ENCODE results near the gene ZNF587B. TPM values are rescaled to one million over a fixed set of nuclear protein-coding genes. Genes with fewer than 3 reads are reported as not detected.
"Not testable (repeated sequence)": the region's sequence is repeated elsewhere in the genome, so short reads cannot be mapped to it uniquely, and the experiment has no call there.

The ZNF587B gene
- total RNA-seq, 4 donors from 2014 or later: 12.7 to 39.0 (median 19.0) TPM

DNA sequence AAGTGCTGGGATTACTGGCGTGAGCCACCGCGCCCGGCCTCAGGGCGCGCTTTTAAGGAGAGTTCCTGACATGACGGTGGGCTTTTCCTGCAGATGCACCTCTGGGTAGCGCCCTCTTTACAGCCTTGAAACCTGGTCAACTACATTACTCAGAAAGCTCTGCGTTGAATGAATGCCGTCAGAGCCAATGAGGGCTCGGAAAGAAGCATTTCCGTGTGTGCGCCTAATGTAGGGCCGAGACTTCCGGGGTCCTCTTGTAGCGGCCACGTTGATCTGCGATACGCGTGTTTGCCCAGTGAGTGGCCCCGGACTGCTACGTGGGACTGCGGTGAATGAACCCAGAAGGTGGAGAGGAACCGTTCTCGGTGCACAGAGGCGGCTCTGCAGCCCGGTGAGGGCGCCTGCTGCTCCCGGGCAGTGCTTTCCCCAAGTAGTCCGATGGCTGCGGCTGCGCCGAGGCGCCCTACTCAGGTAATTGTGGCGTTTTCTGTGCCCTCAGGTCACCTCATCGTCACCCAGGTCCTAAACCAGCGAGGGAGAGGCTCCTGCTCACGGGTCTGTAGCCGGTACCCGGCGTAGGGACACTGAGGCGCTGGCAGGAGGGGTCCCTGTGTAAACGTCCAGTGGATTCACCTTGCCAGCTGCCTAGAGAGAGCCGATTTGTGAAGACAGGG, 10.5 kb upstream of the ZNF587B start:
- no peak for TF ChIP-seq CTCF (IDR thresholded peaks at IDR 0.05)
- DNase-seq (ENCODE audit: low spot score) (peak; percentile 47), ATAC-seq (ENCODE audit: low FRiP score) (peak; percentile 89)

DNA sequence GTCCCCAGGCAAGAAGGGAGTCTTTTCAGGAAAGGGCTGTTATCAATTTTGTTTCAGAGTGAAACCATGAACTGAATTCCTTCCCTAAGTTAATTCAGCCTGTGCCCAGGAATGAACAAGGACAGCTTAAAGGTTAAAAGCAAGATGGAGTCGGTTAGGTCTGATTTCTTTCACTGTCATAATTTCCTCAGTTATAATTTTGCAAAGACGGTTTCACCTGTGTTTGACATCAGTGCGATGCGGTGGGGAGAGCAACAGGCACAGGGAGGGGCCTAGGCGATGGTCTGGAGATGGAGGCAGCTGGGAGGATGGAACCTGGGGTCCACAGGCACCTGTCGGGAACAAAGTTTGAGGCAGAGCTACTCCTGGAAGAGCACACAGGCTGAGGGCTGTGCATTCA, 9.5 kb upstream of the ZNF587B start:
- no peak for DNase-seq (ENCODE audit: low spot score)
- ATAC-seq (ENCODE audit: low FRiP score): no peak
- no peak for TF ChIP-seq CTCF (IDR thresholded peaks at IDR 0.05)

- ATAC-seq (ENCODE audit: low FRiP score); DNase-seq (ENCODE audit: low spot score): not testable (repeated sequence)
Observed at GRCh38 chr19:57821095-57821494, 9.0 kb upstream of the ZNF587B start.

DNA sequence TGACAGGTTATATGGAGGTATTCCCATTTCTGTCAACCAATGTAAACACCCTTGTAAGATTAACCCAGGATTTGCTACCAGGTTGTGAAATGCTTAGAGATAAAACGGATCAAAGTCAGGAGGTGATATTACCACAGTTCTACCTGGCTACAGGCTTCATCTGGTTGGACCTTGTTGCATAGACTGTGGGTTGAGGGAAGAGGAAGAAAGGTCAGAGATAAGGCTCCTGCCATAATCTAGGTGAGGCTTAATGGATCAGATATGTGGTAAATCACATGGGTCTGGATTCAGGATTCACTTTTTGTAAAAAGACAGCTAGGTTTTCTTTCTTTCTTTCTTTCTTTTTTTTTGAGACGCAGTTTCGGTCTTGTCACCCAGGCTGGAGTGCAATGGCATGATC, 8.6 kb upstream of the ZNF587B start:
- not testable (repeated sequence) for ATAC-seq (ENCODE audit: low FRiP score); DNase-seq (ENCODE audit: low spot score)

DNA sequence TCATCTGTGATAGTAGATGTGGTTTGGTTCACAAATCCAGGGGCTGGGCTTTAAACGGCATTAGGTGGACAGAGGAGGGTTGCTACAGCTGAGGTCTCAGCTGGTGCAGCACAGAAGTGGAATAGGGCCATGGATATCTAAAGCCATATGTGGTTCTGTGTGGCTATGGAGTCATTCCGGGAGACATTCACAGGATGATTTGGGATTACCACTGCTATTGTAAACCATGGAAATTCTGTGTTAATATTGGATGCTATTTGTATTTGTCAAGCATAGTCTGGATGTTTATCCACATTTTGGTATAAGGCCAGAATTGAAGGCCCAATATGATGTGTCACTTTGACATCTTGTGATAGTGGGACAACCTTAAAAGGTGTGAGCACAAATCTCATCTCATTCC, 6.9 kb upstream of the ZNF587B start:
- not testable (repeated sequence) for ATAC-seq (ENCODE audit: low FRiP score)

DNA sequence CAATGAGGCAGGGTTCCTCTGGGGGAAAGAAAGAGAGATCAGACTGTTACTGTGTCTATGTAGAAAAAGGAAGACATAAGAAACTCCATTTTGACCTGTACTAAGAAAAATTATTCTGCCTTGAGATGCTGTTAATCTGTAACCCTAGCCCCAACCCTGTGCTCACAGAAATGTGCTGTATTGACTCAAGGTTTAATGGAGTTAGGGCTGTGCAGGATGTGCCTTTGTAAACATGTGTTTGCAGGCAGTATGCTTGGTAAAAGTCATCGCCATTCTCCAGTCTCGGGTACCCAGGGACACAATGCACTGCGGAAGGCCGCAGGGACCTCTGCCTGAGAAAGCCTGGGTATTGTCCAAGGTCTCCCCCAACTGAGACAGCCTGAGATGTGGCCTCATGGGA, 6.5 kb upstream of the ZNF587B start:
- DNase-seq (ENCODE audit: low spot score); ATAC-seq (ENCODE audit: low FRiP score): not testable (repeated sequence)

More for the DNA sequence above, 6.9 kb upstream of the ZNF587B start:
- not testable (repeated sequence) for DNase-seq (ENCODE audit: low spot score)

DNA sequence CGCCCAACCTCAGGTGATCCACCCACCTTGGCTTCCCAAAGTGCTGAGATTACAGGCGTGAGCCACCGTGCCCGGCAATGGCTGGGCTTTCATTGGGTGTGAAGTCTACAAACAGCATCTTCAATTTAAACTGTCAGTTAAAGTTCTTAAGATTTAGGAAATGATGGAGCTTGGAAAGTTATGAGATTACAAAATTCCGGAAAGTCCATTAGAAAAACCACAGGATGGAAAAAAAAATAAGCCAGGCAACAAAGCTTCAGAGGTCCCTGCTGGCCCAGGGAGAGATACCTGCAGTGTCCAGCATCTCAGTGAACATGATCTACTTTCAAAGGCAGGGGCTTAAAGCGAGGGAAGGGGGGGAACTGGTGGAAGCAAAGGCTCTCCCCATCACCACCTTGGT, 4.6 kb upstream of the ZNF587B start:
- no peak for TF ChIP-seq CTCF (IDR thresholded peaks at IDR 0.05)
- DNase-seq (ENCODE audit: low spot score): no peak
- no peak for ATAC-seq (ENCODE audit: low FRiP score)

DNA sequence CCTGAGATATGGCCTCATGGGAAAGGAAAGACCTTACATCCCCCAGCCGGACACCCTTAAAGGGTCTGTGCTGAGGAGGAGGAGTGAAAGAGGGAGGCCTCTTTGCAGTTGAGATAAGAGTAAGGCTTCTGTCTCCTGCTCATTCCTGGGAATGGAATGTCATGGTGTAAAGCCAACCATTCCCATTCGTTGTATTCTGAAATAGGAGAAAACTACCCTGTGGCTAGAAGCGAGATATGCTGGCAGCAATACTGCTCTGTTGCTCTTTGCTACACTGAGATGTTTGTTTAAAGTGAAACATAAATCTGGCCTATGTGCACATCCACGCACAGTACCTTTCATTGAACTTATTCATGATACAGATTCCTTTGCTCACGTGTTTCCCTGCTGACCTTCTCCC, 783 bp upstream of the ZNF587B start:
- no peak for DNase-seq (ENCODE audit: low spot score)
- no peak for TF ChIP-seq CTCF (IDR thresholded peaks at IDR 0.05)
- ATAC-seq (ENCODE audit: low FRiP score): no peak

DNA sequence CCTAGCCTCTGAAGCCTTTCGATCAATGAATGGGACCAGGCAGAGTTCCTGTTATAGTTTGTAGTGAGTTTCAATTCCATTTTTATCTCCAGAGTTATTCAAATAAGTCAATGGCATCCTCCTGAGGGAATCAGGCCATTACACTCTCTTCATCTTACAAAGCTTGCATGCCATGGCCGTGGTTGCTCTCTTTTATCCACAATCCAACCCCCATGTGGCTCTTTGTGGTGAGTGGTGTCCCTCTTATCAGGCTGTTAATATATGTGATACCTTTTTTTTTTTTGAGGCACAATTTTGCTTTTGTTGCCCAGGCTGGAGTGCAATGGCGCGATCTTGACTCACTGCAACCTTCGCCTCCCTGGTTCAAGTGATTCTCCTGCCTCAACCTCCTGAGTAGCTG, 6.9 kb downstream of the ZNF587B start:
- not testable (repeated sequence) for ATAC-seq (ENCODE audit: low FRiP score); DNase-seq (ENCODE audit: low spot score)

- ATAC-seq (ENCODE audit: low FRiP score): not testable (repeated sequence)
Observed at GRCh38 chr19:57838622-57839191, 8.6 kb downstream of the ZNF587B start.

More at GRCh38 chr19:57838622-57839191, 8.6 kb downstream of the ZNF587B start:
- DNase-seq (ENCODE audit: low spot score): not testable (repeated sequence)

Data from omental fat pad (tissue), 4 donors.